Measurements from ENCODE around the gene OR2K2. TPM values are rescaled to one million over a fixed set of nuclear protein-coding genes. Genes with fewer than 3 reads are reported as not detected.

Gene OR2K2
- not detected in 3 replicates for polyA plus RNA-seq
- not detected for polyA plus RNA-seq (2011; ENCODE audit: low read depth)
- not detected in 2 replicates for polyA plus RNA-seq (2011; cell fraction: cytosol; rRNA removed)
- polyA plus RNA-seq (2011; cell fraction: nucleus; rRNA removed), result not detected in 2 replicates
- polyA plus RNA-seq (2012; ENCODE audit: low replicate concordance), result not detected in 2 replicates
- not detected in 3 replicates for polyA minus RNA-seq
- polyA minus RNA-seq (2011; cell fraction: cytosol; rRNA and poly(A)+ RNA removed), result not detected
- 1.0 TPM in 1 of 2 replicates, not detected in the other for polyA minus RNA-seq (2011; cell fraction: nucleus; rRNA and poly(A)+ RNA removed)

- Histone ChIP-seq H2AFZ (ENCODE audit: control insufficient read depth, low read length) (no peak within 1 kb of the TSS), H3K27ac (ENCODE audit: control insufficient read depth, insufficient read depth, low read length) (no peak within 1 kb of the TSS), H3K79me2 (ENCODE audit: control insufficient read depth, insufficient read depth, low read length) (no peaks in the 10 kb centered on the region), H4K20me1 (ENCODE audit: control insufficient read depth, extremely low read depth, insufficient read depth, low read length) (no peaks in the 10 kb centered on the region), H3K9me3 (ENCODE audit: control insufficient read depth, low read depth, low read length) (no peaks in the 10 kb centered on the region), H3K9ac (ENCODE audit: control insufficient read depth, extremely low read depth, insufficient read depth, low read length) (no peak within 1 kb of the TSS), H3K4me2 (ENCODE audit: control insufficient read depth, extremely low read depth, insufficient read depth, low read depth, low read length) (no peak within 1 kb of the TSS), H3K4me1 (ENCODE audit: control insufficient read depth, extremely low read depth, insufficient read depth, low read length) (no peaks in the 10 kb centered on the region), H3K9me1 (ENCODE audit: control insufficient read depth, extremely low read depth, insufficient read depth, low read length) (no peaks in the 10 kb centered on the region), H3K27me3 (ENCODE audit: control insufficient read depth, extremely low read depth, insufficient read depth, low read length) (peaks cover 4% of the 10 kb centered on the region), H3K4me3 (ENCODE audit: control insufficient read depth in 2 of 3, extremely low read depth in 1 of 3, insufficient read depth in 2 of 3, low read depth in 1 of 3, low read length in 3 of 3) (no peak within 1 kb of the TSS), H3K36me3 (ENCODE audit: control insufficient read depth in 2 of 2, extremely low read depth in 1 of 2, insufficient read depth in 2 of 2, low read length in 2 of 2) (no peaks in the 10 kb centered on the region)
- dilution Hi-C loops (cut with MboI; ENCODE audit: extremely low pct_ligation_motif_present, low sequenced_read_pairs), result no loop called here
- TF ChIP-seq EZH2 (IDR thresholded peaks at IDR 0.05; ENCODE audit: low read length) (no peak), CTCF (optimal IDR thresholded peaks at IDR 0.05 in 1 of 3, IDR thresholded peaks at IDR 0.05 in 1 of 3, conservative IDR thresholded peaks at IDR 0.05 in 1 of 3; ENCODE audit: extremely low read depth in 1 of 3, insufficient read depth in 2 of 3, low read length in 3 of 3) (no peak)
- FAIRE-seq, result no peak
- no peak for DNase-seq (ENCODE audit: low read depth, low spot score)
Measured at GRCh38 chr9:111330124-111330523, at the start of gene OR2K2. OR2K2 (minus strand) TSS chr9:111330224; CDS start chr9:111328433, 1,791 bp downstream.

GRCh38 chr9:111375817-111376564 is 46.0 kb upstream of the OR2K2 start:
- Histone ChIP-seq H3K9me1 (ENCODE audit: control insufficient read depth, extremely low read depth, insufficient read depth, low read length) (no peaks in the 10 kb centered on the region), H3K9me3 (ENCODE audit: control insufficient read depth, low read depth, low read length) (no peaks in the 10 kb centered on the region), H3K79me2 (ENCODE audit: control insufficient read depth, insufficient read depth, low read length) (no peaks in the 10 kb centered on the region), H4K20me1 (ENCODE audit: control insufficient read depth, extremely low read depth, insufficient read depth, low read length) (no peaks in the 10 kb centered on the region), H3K4me1 (ENCODE audit: control insufficient read depth, extremely low read depth, insufficient read depth, low read length) (no peaks in the 10 kb centered on the region), H2AFZ (ENCODE audit: control insufficient read depth, low read length) (no peak overlapping the region), H3K36me3 (ENCODE audit: control insufficient read depth in 2 of 2, extremely low read depth in 1 of 2, insufficient read depth in 2 of 2, low read length in 2 of 2) (peaks cover 24 to 37% of the 10 kb centered on the region in 2 experiments), H3K4me3 (ENCODE audit: control insufficient read depth in 2 of 3, extremely low read depth in 1 of 3, insufficient read depth in 2 of 3, low read depth in 1 of 3, low read length in 3 of 3) (no peak overlapping the region), H3K27me3 (ENCODE audit: control insufficient read depth, extremely low read depth, insufficient read depth, low read length) (no peaks in the 10 kb centered on the region), H3K4me2 (ENCODE audit: control insufficient read depth, extremely low read depth, insufficient read depth, low read depth, low read length) (no peak overlapping the region), H3K9ac (ENCODE audit: control insufficient read depth, extremely low read depth, insufficient read depth, low read length) (no peak overlapping the region), H3K27ac (ENCODE audit: control insufficient read depth, insufficient read depth, low read length) (no peak overlapping the region)
- dilution Hi-C loops (cut with MboI; ENCODE audit: extremely low pct_ligation_motif_present, low sequenced_read_pairs), result no loop called here
- TF ChIP-seq EZH2 (IDR thresholded peaks at IDR 0.05; ENCODE audit: low read length) (no peak), CTCF (optimal IDR thresholded peaks at IDR 0.05 in 1 of 3, IDR thresholded peaks at IDR 0.05 in 1 of 3, conservative IDR thresholded peaks at IDR 0.05 in 1 of 3; ENCODE audit: extremely low read depth in 1 of 3, insufficient read depth in 2 of 3, low read length in 3 of 3) (no peak)
- DNase-seq (ENCODE audit: low read depth, low spot score), result no peak
- peak; percentile 55 for FAIRE-seq

All from keratinocyte (primary cell).